Astrocyte (in vitro differentiated cells and primary cell): ENCODE results near the gene PLAC1. TPM values are rescaled to one million over a fixed set of nuclear protein-coding genes. Genes with fewer than 3 reads are reported as not detected.

Experiments used
- DNase-seq: peaks from one replicate; pipeline ENCODE4 v3.0.0-alpha.2; 2010; ENCODE audit warnings: low read depth
- FAIRE-seq: peaks from 2 replicates; lab custom pipeline; 2011; peaks lifted over from hg19 to GRCh38; lab: Jason Lieb, UNC
- H2AFZ ChIP-seq: 2 replicates; pipeline ENCODE4 v1.6.0; 2012; ENCODE audit warnings: low read depth, low read length, inconsistent platforms
- H3K27ac ChIP-seq: 2 replicates; pipeline ENCODE4 v1.5.1; 2011; ENCODE audit warnings: low read depth, low read length, inconsistent platforms
- H3K27me3 ChIP-seq: 2 replicates; pipeline ENCODE4 v1.6.0; 2011; ENCODE audit warnings: low read length, inconsistent platforms; ENCODE audit not compliant: insufficient read depth
- H3K36me3 ChIP-seq: 2 replicates; pipeline ENCODE4 v1.5.1; 2011; ENCODE audit warnings: low read length, inconsistent platforms; ENCODE audit not compliant: insufficient read depth
- H3K4me1 ChIP-seq: 2 replicates; pipeline ENCODE4 v1.5.1; 2011; ENCODE audit warnings: low read length, inconsistent platforms; ENCODE audit not compliant: insufficient read depth
- H3K4me2 ChIP-seq: 2 replicates; pipeline ENCODE4 v1.6.0; 2012; ENCODE audit warnings: low read length, inconsistent platforms
- H3K4me3 ChIP-seq: 2 replicates; pipeline ENCODE4 v1.5.1; 2011; ENCODE audit warnings: low read depth, mild to moderate bottlenecking, low read length, inconsistent platforms; ENCODE audit not compliant: insufficient read depth
- H3K79me2 ChIP-seq: 2 replicates; pipeline ENCODE4 v1.6.0; 2012; ENCODE audit warnings: mild to moderate bottlenecking, low read length, inconsistent platforms; ENCODE audit not compliant: insufficient read depth
- H3K9ac ChIP-seq: 2 replicates; pipeline ENCODE4 v1.6.0; 2012; ENCODE audit warnings: mild to moderate bottlenecking, low read length, inconsistent platforms
- H3K9me3 ChIP-seq: 2 replicates; pipeline ENCODE4 v1.5.1; 2012; ENCODE audit warnings: low read depth, mild to moderate bottlenecking, low read length, inconsistent platforms; ENCODE audit not compliant: insufficient read depth
- H4K20me1 ChIP-seq: 2 replicates; pipeline ENCODE4 v1.6.0; 2012; ENCODE audit warnings: low read length, inconsistent platforms; ENCODE audit not compliant: insufficient read depth
- H3K27ac Mint-ChIP-seq: one replicate; pipeline ENCODE4 v1.8.0; 2021; ENCODE audit warnings: mild to moderate bottlenecking, mixed read lengths; ENCODE audit not compliant: unreplicated experiment
- H3K27me3 Mint-ChIP-seq: one replicate; pipeline ENCODE4 v1.8.0; 2021; ENCODE audit warnings: low read depth, mixed read lengths; ENCODE audit not compliant: unreplicated experiment
- H3K36me3 Mint-ChIP-seq: one replicate; pipeline ENCODE4 v1.8.0; 2021; ENCODE audit warnings: low read depth, mixed read lengths; ENCODE audit not compliant: unreplicated experiment
- H3K4me1 Mint-ChIP-seq: one replicate; pipeline ENCODE4 v1.8.0; 2021; ENCODE audit warnings: low read depth, mixed read lengths; ENCODE audit not compliant: unreplicated experiment
- H3K4me3 Mint-ChIP-seq: one replicate; pipeline ENCODE4 v1.8.0; 2021; ENCODE audit warnings: mild to moderate bottlenecking, moderate library complexity, mixed read lengths; ENCODE audit not compliant: unreplicated experiment
- H3K9me3 Mint-ChIP-seq: one replicate; pipeline ENCODE4 v1.8.0; 2021; ENCODE audit warnings: mild to moderate bottlenecking, mixed read lengths; ENCODE audit not compliant: unreplicated experiment
- EZH2 ChIP-seq: IDR thresholded peaks from 2 replicates; pipeline ENCODE4 v1.6.1; 2012; ENCODE audit warnings: mild to moderate bottlenecking, low read length, inconsistent platforms; ENCODE audit not compliant: insufficient read depth
- total RNA-seq: library from RNA; stranded (reverse); gene quantifications from 2 replicates; pipeline ENCODE4 v1.2.1, GENCODE V29; 2021
- TF ChIP-seq, protein P1 (sequence below): IDR thresholded peaks from 2 replicates; pipeline ENCODE4 v1.5.1; 2011; ENCODE audit warnings: low read depth, mild to moderate bottlenecking, inconsistent platforms, low read length, moderate library complexity; ENCODE audit not compliant: insufficient read depth

The PLAC1 gene
- total RNA-seq, 1 donor from 2014 or later = 0.61 TPM

DNA sequence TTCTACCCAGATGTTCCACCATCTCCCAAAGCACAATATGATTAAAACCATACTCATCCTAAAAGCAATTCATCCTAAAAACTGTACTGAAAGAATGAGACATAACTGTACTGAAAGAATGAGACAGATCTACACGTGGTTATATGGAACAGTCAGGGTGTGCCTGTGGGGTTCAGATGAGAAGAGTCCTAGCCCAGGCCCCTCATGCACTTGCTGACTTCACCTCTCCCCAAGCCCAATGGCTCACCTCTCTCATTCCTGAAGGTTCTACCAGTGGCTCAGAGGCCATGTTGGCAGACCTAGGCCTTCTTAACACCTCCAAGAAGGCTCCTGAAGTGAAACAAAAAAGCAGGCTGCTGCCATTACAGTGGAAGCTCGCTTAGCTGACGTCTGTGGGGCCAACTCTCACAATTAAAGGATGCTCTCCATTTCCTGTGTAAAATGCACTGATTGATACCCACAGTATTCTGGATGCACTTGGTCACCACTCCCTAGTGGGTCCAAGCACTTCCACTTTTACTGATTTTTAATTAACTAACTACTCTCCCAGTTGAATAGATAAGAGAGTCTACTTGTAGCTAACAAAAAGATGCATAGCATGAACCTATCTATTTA is 3.8 kb downstream of the PLAC1 start:
- H3K4me1 Mint-ChIP-seq = peaks cover 3% of the 10 kb centered on the region
- no peak overlapping the region for H3K9ac ChIP-seq
- H3K79me2 ChIP-seq = no peaks in the 10 kb centered on the region
- H3K36me3 Mint-ChIP-seq = no peaks in the 10 kb centered on the region
- H3K9me3 Mint-ChIP-seq = no peaks in the 10 kb centered on the region
- no peaks in the 10 kb centered on the region for H3K36me3 ChIP-seq
- H3K4me3 ChIP-seq = no peak overlapping the region
- H2AFZ ChIP-seq = no peak overlapping the region
- no peaks in the 10 kb centered on the region for H3K27me3 ChIP-seq
- no peak overlapping the region for H3K4me2 ChIP-seq
- TF ChIP-seq EZH2 = no peak
- TF ChIP-seq, protein P1, sequence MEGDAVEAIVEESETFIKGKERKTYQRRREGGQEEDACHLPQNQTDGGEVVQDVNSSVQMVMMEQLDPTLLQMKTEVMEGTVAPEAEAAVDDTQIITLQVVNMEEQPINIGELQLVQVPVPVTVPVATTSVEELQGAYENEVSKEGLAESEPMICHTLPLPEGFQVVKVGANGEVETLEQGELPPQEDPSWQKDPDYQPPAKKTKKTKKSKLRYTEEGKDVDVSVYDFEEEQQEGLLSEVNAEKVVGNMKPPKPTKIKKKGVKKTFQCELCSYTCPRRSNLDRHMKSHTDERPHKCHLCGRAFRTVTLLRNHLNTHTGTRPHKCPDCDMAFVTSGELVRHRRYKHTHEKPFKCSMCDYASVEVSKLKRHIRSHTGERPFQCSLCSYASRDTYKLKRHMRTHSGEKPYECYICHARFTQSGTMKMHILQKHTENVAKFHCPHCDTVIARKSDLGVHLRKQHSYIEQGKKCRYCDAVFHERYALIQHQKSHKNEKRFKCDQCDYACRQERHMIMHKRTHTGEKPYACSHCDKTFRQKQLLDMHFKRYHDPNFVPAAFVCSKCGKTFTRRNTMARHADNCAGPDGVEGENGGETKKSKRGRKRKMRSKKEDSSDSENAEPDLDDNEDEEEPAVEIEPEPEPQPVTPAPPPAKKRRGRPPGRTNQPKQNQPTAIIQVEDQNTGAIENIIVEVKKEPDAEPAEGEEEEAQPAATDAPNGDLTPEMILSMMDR = no peak
- H3K4me1 ChIP-seq = no peaks in the 10 kb centered on the region
- no peak overlapping the region for H3K27ac ChIP-seq
- FAIRE-seq = peak; percentile 41
- peaks cover 3% of the 10 kb centered on the region for H3K27me3 Mint-ChIP-seq
- H4K20me1 ChIP-seq = no peaks in the 10 kb centered on the region
- H3K27ac Mint-ChIP-seq = no peak overlapping the region
- H3K9me3 ChIP-seq = no peaks in the 10 kb centered on the region
- no peak overlapping the region for H3K4me3 Mint-ChIP-seq
- no peak for DNase-seq

DNA sequence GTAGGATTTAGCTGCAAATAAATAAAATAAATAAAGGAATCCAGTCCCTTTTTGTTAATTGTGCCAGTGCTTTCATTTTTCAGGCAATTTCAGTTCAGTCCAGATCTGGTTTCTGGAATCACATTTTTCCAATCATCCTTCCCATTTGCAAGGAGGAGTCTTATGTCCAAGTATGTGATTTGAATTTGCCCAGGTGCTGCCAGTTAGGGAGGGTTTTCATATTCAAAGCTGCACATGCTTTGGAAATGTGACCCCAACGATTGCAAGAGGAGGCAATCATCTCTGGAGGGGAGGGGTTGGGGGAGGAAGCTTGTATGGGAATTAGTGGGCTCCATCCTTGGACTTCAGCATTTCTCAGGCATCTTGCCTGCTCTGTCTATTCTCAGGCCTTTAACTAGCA is 4.4 kb downstream of the PLAC1 start:
- Histone ChIP-seq H3K4me2 (no peak overlapping the region), H3K27me3 (no peaks in the 10 kb centered on the region), H3K4me1 (no peaks in the 10 kb centered on the region), H3K79me2 (no peaks in the 10 kb centered on the region), H3K36me3 (no peaks in the 10 kb centered on the region), H2AFZ (no peak overlapping the region), H3K27ac (no peak overlapping the region), H3K9ac (no peak overlapping the region), H4K20me1 (no peaks in the 10 kb centered on the region), H3K9me3 (no peaks in the 10 kb centered on the region), H3K4me3 (no peak overlapping the region)
- FAIRE-seq (no peak), DNase-seq (no peak)
- H3K4me3 Mint-ChIP-seq = no peak overlapping the region
- H3K4me1 Mint-ChIP-seq = peaks cover 3% of the 10 kb centered on the region
- H3K9me3 Mint-ChIP-seq = no peaks in the 10 kb centered on the region
- no peaks in the 10 kb centered on the region for H3K36me3 Mint-ChIP-seq
- peaks cover 3% of the 10 kb centered on the region for H3K27me3 Mint-ChIP-seq
- no peak overlapping the region for H3K27ac Mint-ChIP-seq
- TF ChIP-seq, protein P1 = no peak
- TF ChIP-seq EZH2 = no peak

DNA sequence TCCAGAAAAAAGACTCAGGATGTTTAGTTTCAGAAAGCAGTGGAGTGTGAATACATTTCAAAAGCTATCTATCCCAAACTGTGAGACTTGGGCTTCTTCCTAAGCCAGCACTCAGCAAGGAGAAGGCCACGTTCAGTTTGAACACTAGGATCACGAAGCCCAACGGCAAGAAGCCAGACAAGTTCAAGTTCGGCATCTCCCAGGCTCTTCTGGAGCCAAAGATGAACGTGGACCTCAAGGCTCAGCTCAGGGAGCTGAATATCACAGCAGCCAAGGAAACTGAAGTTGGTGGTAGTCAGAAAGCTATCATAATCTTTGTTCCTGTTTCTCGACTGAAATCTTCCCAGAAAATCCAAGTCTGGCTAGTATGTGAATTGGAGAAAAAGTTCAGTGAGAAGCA is 7.6 kb downstream of the PLAC1 start:
- Histone ChIP-seq H4K20me1 (no peaks in the 10 kb centered on the region), H3K9ac (no peak overlapping the region), H3K4me3 (no peak overlapping the region), H3K4me1 (no peaks in the 10 kb centered on the region), H3K79me2 (no peaks in the 10 kb centered on the region), H3K27me3 (no peaks in the 10 kb centered on the region), H3K27ac (no peak overlapping the region), H3K9me3 (no peaks in the 10 kb centered on the region), H3K36me3 (no peaks in the 10 kb centered on the region), H2AFZ (no peak overlapping the region), H3K4me2 (no peak overlapping the region)
- DNase-seq (no peak), FAIRE-seq (peak; percentile 94)
- H3K4me3 Mint-ChIP-seq = no peak overlapping the region
- H3K27ac Mint-ChIP-seq = no peak overlapping the region
- no peaks in the 10 kb centered on the region for H3K36me3 Mint-ChIP-seq
- no peaks in the 10 kb centered on the region for H3K27me3 Mint-ChIP-seq
- TF ChIP-seq, protein P1 = no peak
- no peak for TF ChIP-seq EZH2
- no peaks in the 10 kb centered on the region for H3K4me1 Mint-ChIP-seq
- no peaks in the 10 kb centered on the region for H3K9me3 Mint-ChIP-seq
